H1 (cell line): ENCODE data around the gene HTD2. TPM values are rescaled to one million over a fixed set of nuclear protein-coding genes. Genes with fewer than 3 reads are reported as not detected.

ENCODE experiments used
- CTCF ChIA-PET: fragments of 300-600 bp; sonication (Branson Sonifier 250); formaldehyde crosslinking; loops from one replicate; lab custom pipeline; 2021; ENCODE audit not compliant: partially characterized antibody; lab: Charles Lee
- POLR2A ChIA-PET: fragments of 300-600 bp; sonication (Branson Sonifier 250); formaldehyde crosslinking; loops from one replicate; lab custom pipeline; 2021; ENCODE audit warnings: inconsistent platforms; ENCODE audit not compliant: partially characterized antibody; lab: Charles Lee
- DNase-seq, 2 experiments: peaks; one replicate each; pipeline versions ENCODE4 v3.0.0 to v3.0.0-alpha.2; 2010 to 2022; ENCODE audit warnings: low spot score in 2 of 2, low read depth in 1 of 2, mixed read lengths in 1 of 2
- FAIRE-seq: peaks from 2 replicates; lab custom pipeline; 2011; peaks lifted over from hg19 to GRCh38; lab: Jason Lieb, UNC
- H2AFZ ChIP-seq: 2 replicates; pipeline ENCODE4 v1.8.1; 2012; ENCODE audit warnings: low read length, inconsistent platforms
- H2AK5ac ChIP-seq: 2 replicates; pipeline ENCODE4 v1.6.1; 2013; ENCODE audit warnings: low read depth, low read length
- H2BK120ac ChIP-seq: replicated peaks from 2 replicates; pipeline ENCODE3; 2013; ENCODE audit warnings: low read depth, low read length, inconsistent platforms
- H2BK12ac ChIP-seq: 2 replicates; pipeline ENCODE4 v1.6.1; 2013; ENCODE audit warnings: low read depth, low read length
- H2BK15ac ChIP-seq: 2 replicates; pipeline ENCODE4 v1.6.1; 2013; ENCODE audit warnings: low read length
- H2BK20ac ChIP-seq: 2 replicates; pipeline ENCODE4 v1.6.1; 2013; ENCODE audit warnings: low read length
- H2BK5ac ChIP-seq: 2 replicates; pipeline ENCODE4 v1.6.1; 2013; ENCODE audit warnings: low read depth, low read length
- H3K14ac ChIP-seq: 2 replicates; pipeline ENCODE4 v1.6.1; 2013; ENCODE audit warnings: inconsistent platforms; ENCODE audit not compliant: insufficient read length
- H3K18ac ChIP-seq: 2 replicates; pipeline ENCODE4 v1.6.1; 2013; ENCODE audit warnings: low read length; ENCODE audit errors: extremely low read depth
- H3K23ac ChIP-seq: 2 replicates; pipeline ENCODE4 v1.6.1; 2013; ENCODE audit warnings: inconsistent platforms; ENCODE audit not compliant: insufficient read length
- H3K23me2 ChIP-seq: 2 replicates; pipeline ENCODE4 v1.6.1; 2013; ENCODE audit warnings: low read depth, low read length
- H3K27ac ChIP-seq: 2 replicates; pipeline ENCODE4 v1.6.1; 2011; ENCODE audit warnings: low read depth, low read length, inconsistent platforms
- H3K27me3 ChIP-seq, 4 experiments: replicated peaks in 1 of 4; 1 replicate in 1 of 4; 2 replicates in 3 of 4; pipeline versions ENCODE4 v1.6.1 to v1.8.1; 2011 to 2013; ENCODE audit warnings: low read length in 3 of 4, mild to moderate bottlenecking in 3 of 4, inconsistent platforms in 2 of 4, mixed read lengths in 2 of 4, moderate library complexity in 1 of 4; ENCODE audit not compliant: control insufficient read depth in 3 of 4, insufficient read depth in 3 of 4; ENCODE audit errors: extremely low read depth in 1 of 4
- H3K36me3 ChIP-seq, 4 experiments: 2 replicates each; pipeline versions ENCODE4 v1.6.1 to v1.8.1; 2011 to 2013; ENCODE audit warnings: mild to moderate bottlenecking in 4 of 4, low read length in 3 of 4, moderate library complexity in 2 of 4, control low read depth in 1 of 4, inconsistent platforms in 1 of 4; ENCODE audit not compliant: insufficient read depth in 4 of 4, control insufficient read depth in 2 of 4
- H3K4ac ChIP-seq: replicated peaks from 2 replicates; pipeline ENCODE3; 2013; ENCODE audit warnings: low read length, low read depth, mixed read lengths, inconsistent platforms; ENCODE audit not compliant: insufficient read length
- H3K4me1 ChIP-seq, 4 experiments: replicated peaks in 1 of 4; 1 replicate in 1 of 4; 2 replicates in 3 of 4; pipeline versions ENCODE4 v1.6.1 to v1.8.1; 2011 to 2013; ENCODE audit warnings: low read length in 3 of 4, inconsistent platforms in 2 of 4, mixed read lengths in 1 of 4; ENCODE audit not compliant: insufficient read depth in 4 of 4, control insufficient read depth in 3 of 4
- H3K4me2 ChIP-seq, 2 experiments: 2 replicates each; pipeline versions ENCODE4 v1.6.1 to v1.8.1; 2011 to 2013; ENCODE audit warnings: low read depth in 2 of 2, low read length in 2 of 2, control low read depth in 1 of 2, inconsistent platforms in 1 of 2, mild to moderate bottlenecking in 1 of 2; ENCODE audit not compliant: insufficient read depth in 1 of 2
- H3K4me3 ChIP-seq, 4 experiments: fragments of 200-600, 300-600 bp in 1 of 4; sonication (generic), shearing (Covaris generic), sonication (Bioruptor Twin) in 1 of 4; 2 replicates each; pipeline versions ENCODE4 v1.5.1 to v1.8.1; 2011 to 2016; ENCODE audit warnings: low read length in 4 of 4, low read depth in 3 of 4, control low read depth in 2 of 4, inconsistent platforms in 2 of 4, mild to moderate bottlenecking in 2 of 4, mixed read lengths in 1 of 4, moderate library complexity in 1 of 4; ENCODE audit not compliant: insufficient read depth in 2 of 4; ENCODE audit errors: extremely low read depth in 1 of 4
- H3K56ac ChIP-seq: replicated peaks from 2 replicates; pipeline ENCODE3; 2013; ENCODE audit warnings: low read depth, mild to moderate bottlenecking, mixed read lengths, low read length, inconsistent platforms; ENCODE audit not compliant: insufficient read length
- H3K79me1 ChIP-seq: 2 replicates; pipeline ENCODE4 v1.6.1; 2013; ENCODE audit warnings: low read depth, low read length, control low read depth
- H3K79me2 ChIP-seq, 2 experiments: 2 replicates each; pipeline versions ENCODE4 v1.6.1 to v1.8.1; 2012 to 2013; ENCODE audit warnings: low read length in 2 of 2, mild to moderate bottlenecking in 2 of 2, inconsistent platforms in 1 of 2; ENCODE audit not compliant: insufficient read depth in 2 of 2, control insufficient read depth in 1 of 2
- H3K9ac ChIP-seq, 4 experiments: replicated peaks in 1 of 4; 1 replicate in 1 of 4; 2 replicates in 3 of 4; pipeline versions ENCODE4 v1.6.1 to v1.8.1; 2011 to 2013; ENCODE audit warnings: low read depth in 3 of 4, low read length in 3 of 4, control low read depth in 2 of 4, mild to moderate bottlenecking in 2 of 4, moderate library complexity in 2 of 4, inconsistent platforms in 1 of 4; ENCODE audit errors: extremely low read depth in 1 of 4
- H3K9me3 ChIP-seq, 2 experiments: 2 replicates each; pipeline versions ENCODE4 v1.6.1 to v1.8.1; 2012 to 2013; ENCODE audit warnings: mild to moderate bottlenecking in 2 of 2, moderate library complexity in 2 of 2, control low read depth in 1 of 2, inconsistent platforms in 1 of 2, low read depth in 1 of 2, low read length in 1 of 2, mixed read lengths in 1 of 2; ENCODE audit not compliant: insufficient read depth in 2 of 2
- H4K20me1 ChIP-seq, 2 experiments: replicated peaks in 1 of 2; 2 replicates each; pipeline versions ENCODE3 to v1.8.1; 2011 to 2013; ENCODE audit warnings: inconsistent platforms in 2 of 2, low read length in 2 of 2, mild to moderate bottlenecking in 1 of 2; ENCODE audit not compliant: insufficient read depth in 2 of 2, control insufficient read depth in 1 of 2
- H4K5ac ChIP-seq: 2 replicates; pipeline ENCODE4 v1.6.1; 2013; ENCODE audit warnings: low read length, low read depth, mixed read lengths, inconsistent platforms; ENCODE audit not compliant: insufficient read length
- H4K8ac ChIP-seq: 2 replicates; pipeline ENCODE4 v1.8.0; 2013; ENCODE audit warnings: mild to moderate bottlenecking, moderate library complexity, low read length, inconsistent platforms; ENCODE audit not compliant: insufficient read depth; ENCODE audit errors: extremely low read depth
- H4K91ac ChIP-seq: replicated peaks from 2 replicates; pipeline ENCODE3; 2013; ENCODE audit warnings: low read length, mixed read lengths, inconsistent platforms; ENCODE audit not compliant: insufficient read length
- BCL11A ChIP-seq, 2 experiments: IDR thresholded peaks; one replicate each; pipeline ENCODE4 v1.6.1; 2011; ENCODE audit warnings: low read depth in 2 of 2, low read length in 2 of 2, mild to moderate bottlenecking in 2 of 2
- GABPA ChIP-seq: IDR thresholded peaks from 2 replicates; pipeline ENCODE4 v1.6.1; 2011; ENCODE audit warnings: mild to moderate bottlenecking, low read length, moderate library complexity, borderline replicate concordance; ENCODE audit not compliant: insufficient read depth
- TCF12 ChIP-seq: IDR thresholded peaks from 2 replicates; pipeline ENCODE4 v1.6.1; 2011; ENCODE audit warnings: low read depth, mild to moderate bottlenecking, low read length
- WGBS, 2 experiments: shearing (Covaris generic) in 1 of 2; methylation state at CpG; one replicate each; pipeline versions ENCODE4 v1.1.6 to v1.1.7; 2013 to 2015; ENCODE audit warnings: low lambda C conversion rate in 2 of 2, mixed read lengths in 2 of 2, inconsistent platforms in 1 of 2, low coverage in 1 of 2, missing lambda C conversion rate in 1 of 2; ENCODE audit not compliant: insufficient replicate concordance in 2 of 2, insufficient coverage in 1 of 2, insufficient read length in 1 of 2; ENCODE audit errors: extremely low coverage in 1 of 2, missing lambda C conversion rate in 1 of 2; 5-methylcytosine and 5-hydroxymethylcytosine counted together
- polyA plus RNA-seq, 7 experiments: library from polyadenylated mRNA; depleted of rRNA in 3 of 7; stranded (reverse) in 5 of 7; unstranded in 2 of 7; fragments of >200 nt in 5 of 7; fragments of 200-250 nt in 2 of 7; gene quantifications; 1 replicate in 5 of 7; 2 replicates in 1 of 7; 4 replicates in 1 of 7; pipeline versions ENCODE4 v1.2.1 to v1.2.3, GENCODE V29; 2011 to 2013; ENCODE audit warnings: missing spikeins in 2 of 7, mixed read lengths in 2 of 7
- total RNA-seq: library from RNA; stranded (reverse); fragmentation: NEBNext Ultra II Directional; extraction: Animal tissue kit (Norgen Biotek cat#: 25700); gene quantifications from 2 replicates; pipeline ENCODE4 v1.2.1, GENCODE V29; 2021
- TF ChIP-seq, protein P1 (sequence below): IDR thresholded peaks from 2 replicates; pipeline ENCODE4 v1.6.1; 2012; ENCODE audit warnings: inconsistent platforms

The HTD2 gene
- total and polyA plus RNA-seq, 2 of the 8 experiments (the other 6 are each of a cell fraction or from before 2014, with no cell fraction given): 8.8 to 10.8 TPM

DNA sequence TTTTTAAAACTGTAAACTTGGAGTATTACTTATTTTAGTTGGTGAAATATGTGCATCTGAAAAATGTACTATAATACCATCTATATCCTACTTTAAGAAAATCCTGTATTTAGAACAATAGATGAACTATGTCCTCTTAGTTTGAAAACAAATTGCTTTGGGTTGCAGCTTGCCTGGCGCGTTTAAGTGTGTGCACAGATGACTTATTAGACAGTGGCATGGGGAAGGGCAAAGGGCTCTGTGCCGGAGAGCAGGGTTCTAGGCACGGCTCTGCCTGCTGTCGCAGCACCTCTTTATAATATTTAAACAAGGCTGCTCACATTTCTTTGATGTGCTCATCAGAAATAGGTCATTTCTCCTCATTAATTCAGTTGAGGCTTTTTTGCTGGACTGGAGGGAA, 36.4 kb downstream of the HTD2 start:
- no peak overlapping the region for H4K5ac ChIP-seq
- no peak overlapping the region for H3K56ac ChIP-seq
- no peak overlapping the region for H3K27ac ChIP-seq
- H2AK5ac ChIP-seq: no peak overlapping the region
- H4K20me1 ChIP-seq: no peaks in the 10 kb centered on the region
- ChIA-PET CTCF (interaction anchor here (2.3 kb wide), 1 partner anchor 35 kb away, joined by 7 read pairs; no protein-coding TSS in a partner anchor), POLR2A (no interaction called here)
- no peak for DNase-seq
- H3K79me1 ChIP-seq: no peaks in the 10 kb centered on the region
- H3K27me3 ChIP-seq: no peaks in the 10 kb centered on the region; a peak in 1 of 7 replicates
- H2BK120ac ChIP-seq: no peak overlapping the region
- no peak overlapping the region for H3K18ac ChIP-seq
- H3K4me3 ChIP-seq: no peak overlapping the region
- no peak overlapping the region for H4K8ac ChIP-seq
- H2BK5ac ChIP-seq: no peak overlapping the region
- TF ChIP-seq TCF12 (no peak), BCL11A (IDR thresholded peaks at IDR 0.05; ENCODE audit: low read depth in 2 of 2, low read length in 2 of 2) (no peak), GABPA (no peak)
- TF ChIP-seq, protein P1, sequence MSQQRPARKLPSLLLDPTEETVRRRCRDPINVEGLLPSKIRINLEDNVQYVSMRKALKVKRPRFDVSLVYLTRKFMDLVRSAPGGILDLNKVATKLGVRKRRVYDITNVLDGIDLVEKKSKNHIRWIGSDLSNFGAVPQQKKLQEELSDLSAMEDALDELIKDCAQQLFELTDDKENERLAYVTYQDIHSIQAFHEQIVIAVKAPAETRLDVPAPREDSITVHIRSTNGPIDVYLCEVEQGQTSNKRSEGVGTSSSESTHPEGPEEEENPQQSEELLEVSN: no peak
- no peak overlapping the region for H3K4me2 ChIP-seq
- H3K23ac ChIP-seq: no peak overlapping the region
- no peaks in the 10 kb centered on the region; the same call in 1 of the 2 replicates for H3K23me2 ChIP-seq
- WGBS, 2 experiments: 98% methylated on average over 5 of the region's 5 CpGs; no CpG with 5 or more reads in 1 of the 2 experiments
- H2AFZ ChIP-seq: no peak overlapping the region
- no peak overlapping the region for H2BK12ac ChIP-seq
- no peak overlapping the region for H3K9ac ChIP-seq
- no peak overlapping the region for H3K14ac ChIP-seq
- H2BK20ac ChIP-seq: no peak overlapping the region
- H3K9me3 ChIP-seq: no peaks in the 10 kb centered on the region
- H3K4ac ChIP-seq: no peak overlapping the region
- FAIRE-seq: no peak
- no peaks in the 10 kb centered on the region for H3K79me2 ChIP-seq
- H3K36me3 ChIP-seq: no peaks in the 10 kb centered on the region
- no peak overlapping the region for H2BK15ac ChIP-seq
- no peaks in the 10 kb centered on the region for H3K4me1 ChIP-seq
- H4K91ac ChIP-seq: no peak overlapping the region
